IMR-90 (cell line): ENCODE results near the gene CARF. TPM values are rescaled to one million over a fixed set of nuclear protein-coding genes. Genes with fewer than 3 reads are reported as not detected.

ENCODE experiments used
- ATAC-seq: fragments of 200-7000 bp; cut with Tn5 transposase; 2 replicates; pipeline ENCODE4 v1.9.1; 2020; ENCODE audit warnings: low read depth, mild to moderate bottlenecking, moderate library complexity
- BruUV-seq: library from RNA; stranded (reverse); fragments of 400-500 nt; replicated peaks from 2 replicates; lab custom pipeline; 2021; lab: Mats Ljungman, UMichigan
- CTCF ChIA-PET: fragments of 300-600 bp; formaldehyde crosslinking; extraction: SDS; loops from one replicate; lab custom pipeline; 2021; ENCODE audit warnings: antibody characterized with exemption; lab: Yijun Ruan, JAX
- POLR2A ChIA-PET: fragments of 300-600 bp; sonication (Branson Sonifier 250); formaldehyde crosslinking; loops from one replicate; lab custom pipeline; 2022; ENCODE audit warnings: antibody characterized with exemption; ENCODE audit not compliant: unreplicated experiment; lab: Charles Lee
- DNase-seq: peaks from one replicate; pipeline ENCODE4 v3.0.0; 2013
- H2AFZ ChIP-seq: replicated peaks from 2 replicates; pipeline ENCODE3; 2013; ENCODE audit warnings: low read length, mild to moderate bottlenecking; ENCODE audit not compliant: poor library complexity
- H2AK5ac ChIP-seq: 2 replicates; pipeline ENCODE4 v1.6.1; 2013; ENCODE audit warnings: low read depth, low read length, inconsistent platforms
- H2AK9ac ChIP-seq: replicated peaks from 2 replicates; pipeline ENCODE3; 2013; ENCODE audit warnings: mild to moderate bottlenecking, low read depth, low read length, moderate library complexity; ENCODE audit not compliant: poor library complexity
- H2BK120ac ChIP-seq: 2 replicates; pipeline ENCODE4 v1.6.1; 2013; ENCODE audit warnings: low read depth, low read length, inconsistent platforms
- H2BK15ac ChIP-seq: 3 replicates; pipeline ENCODE4 v1.6.1; 2013; ENCODE audit warnings: low read depth, low read length, inconsistent platforms
- H2BK20ac ChIP-seq: 2 replicates; pipeline ENCODE4 v1.6.1; 2013; ENCODE audit warnings: low read depth, mild to moderate bottlenecking, inconsistent platforms, low read length, moderate library complexity
- H2BK5ac ChIP-seq: 2 replicates; pipeline ENCODE4 v1.6.1; 2013; ENCODE audit warnings: mild to moderate bottlenecking, low read depth, low read length, inconsistent platforms; ENCODE audit not compliant: poor library complexity, severe bottlenecking
- H3K14ac ChIP-seq: replicated peaks from 2 replicates; pipeline ENCODE4 v1.6.1; 2013; ENCODE audit warnings: low read depth, low read length, inconsistent platforms
- H3K18ac ChIP-seq: 2 replicates; pipeline ENCODE4 v1.6.1; 2013; ENCODE audit warnings: low read depth, low read length, control low read depth
- H3K23ac ChIP-seq: 2 replicates; pipeline ENCODE4 v1.6.1; 2013; ENCODE audit warnings: low read depth, low read length, inconsistent platforms
- H3K27ac ChIP-seq: 2 replicates; pipeline ENCODE4 v1.5.1; 2013; ENCODE audit warnings: mild to moderate bottlenecking, control low read depth, low read length; ENCODE audit not compliant: insufficient read depth
- H3K27me3 ChIP-seq: 2 replicates; pipeline ENCODE4 v1.6.1; 2013; ENCODE audit warnings: low read length; ENCODE audit not compliant: control insufficient read depth, insufficient read depth
- H3K36me3 ChIP-seq: 2 replicates; pipeline ENCODE4 v1.6.1; 2013; ENCODE audit warnings: low read length, mixed read lengths; ENCODE audit not compliant: control insufficient read depth, insufficient read depth
- H3K4ac ChIP-seq: 2 replicates; pipeline ENCODE4 v1.6.1; 2013; ENCODE audit warnings: low read depth, low read length, inconsistent platforms
- H3K4me1 ChIP-seq: 2 replicates; pipeline ENCODE4 v1.6.1; 2013; ENCODE audit warnings: low read length, mixed read lengths; ENCODE audit not compliant: control insufficient read depth, insufficient read depth
- H3K4me2 ChIP-seq: 2 replicates; pipeline ENCODE4 v1.6.1; 2013; ENCODE audit warnings: low read depth, mild to moderate bottlenecking, control low read depth, low read length, moderate library complexity
- H3K4me3 ChIP-seq: 2 replicates; pipeline ENCODE4 v1.5.1; 2013; ENCODE audit warnings: low read depth, mild to moderate bottlenecking, control low read depth, low read length, moderate library complexity; ENCODE audit not compliant: insufficient read depth
- H3K56ac ChIP-seq: 2 replicates; pipeline ENCODE4 v1.6.1; 2013; ENCODE audit warnings: low read length, inconsistent platforms; ENCODE audit not compliant: insufficient read depth; ENCODE audit errors: extremely low read depth
- H3K79me1 ChIP-seq, 2 experiments: 2 replicates each; pipeline ENCODE4 v1.6.1; 2013; ENCODE audit warnings: low read length in 2 of 2, inconsistent platforms in 1 of 2, low read depth in 1 of 2
- H3K9ac ChIP-seq: 2 replicates; pipeline ENCODE4 v1.6.1; 2013; ENCODE audit warnings: low read depth, low read length, control low read depth
- H3K9me1 ChIP-seq: 2 replicates; pipeline ENCODE4 v1.6.1; 2013; ENCODE audit warnings: low read length, inconsistent platforms; ENCODE audit not compliant: insufficient read depth
- H3K9me3 ChIP-seq: 2 replicates; pipeline ENCODE4 v1.6.1; 2013; ENCODE audit warnings: low read length; ENCODE audit not compliant: control insufficient read depth, insufficient read depth
- H4K20me1 ChIP-seq: 2 replicates; pipeline ENCODE4 v1.6.1; 2013; ENCODE audit warnings: low read length, inconsistent platforms; ENCODE audit not compliant: insufficient read depth
- H4K5ac ChIP-seq: 2 replicates; pipeline ENCODE4 v1.6.1; 2013; ENCODE audit warnings: mild to moderate bottlenecking, low read depth, low read length, control low read depth
- H4K8ac ChIP-seq, 2 experiments: 2 replicates each; pipeline ENCODE4 v1.6.1; 2013; ENCODE audit warnings: low read depth in 2 of 2, low read length in 2 of 2, control low read depth in 1 of 2, inconsistent platforms in 1 of 2
- H4K91ac ChIP-seq: 2 replicates; pipeline ENCODE4 v1.6.1; 2013; ENCODE audit warnings: low read depth, low read length, inconsistent platforms; ENCODE audit not compliant: insufficient read depth
- BHLHE40 ChIP-seq: fragments of 150-350 bp; IDR thresholded peaks from 2 replicates; pipeline ENCODE4 v1.6.1; 2016; ENCODE audit warnings: mild to moderate bottlenecking, low read depth, low read length
- CEBPB ChIP-seq: IDR thresholded peaks from 2 replicates; pipeline ENCODE4 v1.6.1; 2012; ENCODE audit warnings: low read depth, low read length, improper control_type of control experiment
- CHD1 ChIP-seq: IDR thresholded peaks from 2 replicates; pipeline ENCODE4 v1.6.1; 2012; ENCODE audit warnings: low read depth, low read length, improper control_type of control experiment
- MAFK ChIP-seq: IDR thresholded peaks from 2 replicates; pipeline ENCODE4 v1.6.1; 2012; ENCODE audit warnings: low read depth, low read length, improper control_type of control experiment
- RAD21 ChIP-seq: IDR thresholded peaks from 2 replicates; pipeline ENCODE4 v1.6.1; 2012; ENCODE audit warnings: low read length, improper control_type of control experiment
- RCOR1 ChIP-seq: IDR thresholded peaks from 2 replicates; pipeline ENCODE4 v1.6.1; 2012; ENCODE audit warnings: mild to moderate bottlenecking, low read length, improper control_type of control experiment; ENCODE audit not compliant: insufficient replicate concordance
- SMC3 ChIP-seq: fragments of 150-350 bp; IDR thresholded peaks from 2 replicates; pipeline ENCODE4 v1.6.1; 2016; ENCODE audit warnings: low read depth, mild to moderate bottlenecking, antibody characterized with exemption, low read length, moderate library complexity
- USF2 ChIP-seq: fragments of 150-350 bp; IDR thresholded peaks from 2 replicates; pipeline ENCODE4 v1.6.1; 2017; ENCODE audit warnings: mild to moderate bottlenecking, antibody characterized with exemption, low read length, low read depth
- WGBS, 2 experiments: methylation state at CpG; one replicate each; pipeline versions ENCODE4 v1.1.5 to v1.1.7; 2013; ENCODE audit warnings: missing lambda C conversion rate in 2 of 2; ENCODE audit not compliant: insufficient read length in 1 of 2; ENCODE audit errors: extremely low coverage in 2 of 2; 5-methylcytosine and 5-hydroxymethylcytosine counted together
- dilution Hi-C: fragments of 300-500 bp; cut with HindIII; formaldehyde crosslinking; loops from one replicate; pipeline ENCODE4 v1.14.3; 2018; ENCODE audit warnings: low sequenced_read_pairs; ENCODE audit not compliant: unreplicated experiment
- in situ Hi-C: fragments of 300-500 bp; cut with MboI; formaldehyde crosslinking; loops from 3 replicates; pipeline ENCODE4 v1.14.3; 2019; ENCODE audit warnings: low sequenced_read_pairs, inconsistent platforms, mixed read lengths
- intact Hi-C: fragments of 100-400 bp; cut with micrococcal nuclease; formaldehyde crosslinking; loops from 2 replicates; pipeline ENCODE4 v1.10.0; 2022
- polyA plus RNA-seq, 3 experiments: library from polyadenylated mRNA; depleted of rRNA; stranded (reverse); fragments of >200 nt; gene quantifications; 2 replicates each; pipeline ENCODE4 v1.2.3, GENCODE V29; 2012; ENCODE audit warnings: low replicate concordance in 1 of 3
- total RNA-seq: library from RNA; depleted of rRNA; stranded (reverse); fragments of >200 nt; gene quantifications from 2 replicates; pipeline ENCODE4 v1.2.3, GENCODE V29; 2012
- TF ChIP-seq, protein P1 (sequence below): conservative IDR thresholded peaks from 2 replicates; pipeline ENCODE4 v1.5.1; 2012; ENCODE audit warnings: mild to moderate bottlenecking, low read depth, low read length, improper control_type of control experiment

The CARF gene
- total and polyA plus RNA-seq, 2 of the 4 experiments (the other 2 are of a cell fraction), result 2.4 to 5.6 TPM

DNA sequence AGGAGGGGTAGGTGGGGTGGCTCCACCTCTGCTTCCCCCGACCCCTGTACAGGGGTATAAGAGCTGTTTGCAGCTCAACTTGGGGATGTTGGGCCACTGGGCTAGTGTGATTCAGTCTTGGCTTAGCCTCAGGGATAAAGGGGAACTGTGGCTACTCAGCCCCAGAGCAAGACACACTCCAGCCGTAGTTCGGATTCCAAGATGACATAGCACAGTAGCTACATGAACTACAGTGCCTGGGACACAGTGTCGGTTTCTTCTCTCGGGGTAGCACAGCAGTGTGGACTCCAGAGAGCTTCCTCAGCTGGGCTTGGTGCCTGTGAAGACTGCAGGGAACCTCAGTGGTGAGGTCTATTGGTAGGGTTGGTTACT is 21.1 kb downstream of the CARF start:
- Histone ChIP-seq H3K23ac (0 out of 2 replicates have a peak overlapping the region, but pooled peaks have one; percentile 33), H2BK20ac (no peak overlapping the region), H3K9me1 (peaks cover 12% of the 10 kb centered on the region; the same call in 1 of the 2 replicates), H3K79me1 (peaks cover 0 to 5% of the 10 kb centered on the region in 2 experiments; a peak in 1 of 4 replicates), H2BK120ac (no peak overlapping the region), H3K36me3 (peaks cover 5% of the 10 kb centered on the region; the same call in 1 of the 2 replicates), H3K4me3 (no peak overlapping the region), H2AK5ac (peak overlapping the region; percentile 8; the same call in 1 of the 2 replicates), H3K4me1 (0 out of 2 replicates have a peak, but pooled peaks cover 1% of the 10 kb centered on the region), H3K4ac (peak overlapping the region; percentile 29; the same call in 1 of the 2 replicates), H2AFZ (peak overlapping the region; percentile 78), H2BK5ac (no peak overlapping the region), H3K18ac (no peak overlapping the region), H3K4me2 (no peak overlapping the region), H3K27ac (no peak overlapping the region), H2AK9ac (peak overlapping the region; percentile 78), H3K14ac (peak overlapping the region; percentile 45; the same call in 1 of the 2 replicates), H4K91ac (no peak overlapping the region; the same call in 1 of the 2 replicates), H4K5ac (peak overlapping the region; percentile 20; the same call in 1 of the 2 replicates), H3K56ac (no peak overlapping the region), H3K9ac (no peak overlapping the region), H2BK15ac (peak overlapping the region; percentile 26; the same call in 1 of the 3 replicates), H4K8ac (no peak overlapping the region; a peak in 1 of 4 replicates), H3K9me3 (no peaks in the 10 kb centered on the region), H4K20me1 (no peaks in the 10 kb centered on the region), H3K27me3 (no peaks in the 10 kb centered on the region)
- no peak for DNase-seq
- ChIA-PET POLR2A (no interaction called here), CTCF (no interaction called here)
- in situ Hi-C loops (no loop called here), intact Hi-C loops (no loop called here), dilution Hi-C loops (no loop called here)
- no TSS peak for BruUV-seq
- ATAC-seq, result peak; percentile 35; the same call in 1 of the 2 replicates
- TF ChIP-seq USF2 (no peak), CHD1 (no peak), CEBPB (no peak), SMC3 (no peak), RAD21 (no peak), RCOR1 (no peak), BHLHE40 (no peak), MAFK (no peak)
- TF ChIP-seq, protein P1, sequence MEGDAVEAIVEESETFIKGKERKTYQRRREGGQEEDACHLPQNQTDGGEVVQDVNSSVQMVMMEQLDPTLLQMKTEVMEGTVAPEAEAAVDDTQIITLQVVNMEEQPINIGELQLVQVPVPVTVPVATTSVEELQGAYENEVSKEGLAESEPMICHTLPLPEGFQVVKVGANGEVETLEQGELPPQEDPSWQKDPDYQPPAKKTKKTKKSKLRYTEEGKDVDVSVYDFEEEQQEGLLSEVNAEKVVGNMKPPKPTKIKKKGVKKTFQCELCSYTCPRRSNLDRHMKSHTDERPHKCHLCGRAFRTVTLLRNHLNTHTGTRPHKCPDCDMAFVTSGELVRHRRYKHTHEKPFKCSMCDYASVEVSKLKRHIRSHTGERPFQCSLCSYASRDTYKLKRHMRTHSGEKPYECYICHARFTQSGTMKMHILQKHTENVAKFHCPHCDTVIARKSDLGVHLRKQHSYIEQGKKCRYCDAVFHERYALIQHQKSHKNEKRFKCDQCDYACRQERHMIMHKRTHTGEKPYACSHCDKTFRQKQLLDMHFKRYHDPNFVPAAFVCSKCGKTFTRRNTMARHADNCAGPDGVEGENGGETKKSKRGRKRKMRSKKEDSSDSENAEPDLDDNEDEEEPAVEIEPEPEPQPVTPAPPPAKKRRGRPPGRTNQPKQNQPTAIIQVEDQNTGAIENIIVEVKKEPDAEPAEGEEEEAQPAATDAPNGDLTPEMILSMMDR, result no peak
- no CpG with 5 or more reads among the region's 5 CpGs for WGBS, 2 experiments
